ENCODE measurements around the gene HCFC1R1. TPM values are rescaled to one million over a fixed set of nuclear protein-coding genes. Genes with fewer than 3 reads are reported as not detected.

Gene HCFC1R1
- total RNA-seq, 1 donor from 2014 or later: 1.6 TPM

- no peaks in the 10 kb centered on the region for H3K36me3 Mint-ChIP-seq
- no peak overlapping the region for H3K4me3 ChIP-seq
- H3K79me2 ChIP-seq (ENCODE audit: low read depth): no peaks in the 10 kb centered on the region
- peaks cover 20% of the 10 kb centered on the region for H3K4me1 Mint-ChIP-seq
- no peak overlapping the region for H3K27ac Mint-ChIP-seq
- no peaks in the 10 kb centered on the region for H3K9me3 Mint-ChIP-seq
- H3K4me1 ChIP-seq: peaks cover 25% of the 10 kb centered on the region
- H3K27me3 Mint-ChIP-seq (ENCODE audit: insufficient read depth, low read depth): peaks cover 6% of the 10 kb centered on the region
- no peaks in the 10 kb centered on the region for H4K20me1 ChIP-seq (ENCODE audit: low read depth)
- no peak for TF ChIP-seq EZH2 (IDR thresholded peaks at IDR 0.05)
- no peak for TF ChIP-seq EZH2phosphoT487 (IDR thresholded peaks at IDR 0.05)
- no peak for TF ChIP-seq CTCF (IDR thresholded peaks at IDR 0.05)
- no peaks in the 10 kb centered on the region for H3K9me3 ChIP-seq (ENCODE audit: low read depth)
- H3K4me3 Mint-ChIP-seq: no peak overlapping the region
- peaks cover 7% of the 10 kb centered on the region for H3K27me3 ChIP-seq
- no peak overlapping the region for H3K9ac ChIP-seq
- DNase-seq (ENCODE audit: low spot score): no peak
- H3F3A ChIP-seq (ENCODE audit: low read depth): peaks cover 38% of the 10 kb centered on the region
- H3K4me2 ChIP-seq: no peak overlapping the region
- no peaks in the 10 kb centered on the region for H3K36me3 ChIP-seq
- no peak overlapping the region for H2AFZ ChIP-seq (replicated peaks)
- H3K27ac ChIP-seq: no peak overlapping the region
Observed at GRCh38 chr16:2985462-2985861, 38.3 kb downstream of the HCFC1R1 start.

- no peaks in the 10 kb centered on the region for H3K36me3 Mint-ChIP-seq
- peaks cover 20% of the 10 kb centered on the region for H3K4me1 Mint-ChIP-seq
- DNase-seq (ENCODE audit: low spot score): peak; percentile 91
- no peak overlapping the region for H3K4me3 Mint-ChIP-seq
- H2AFZ ChIP-seq (replicated peaks): no peak overlapping the region
- peaks cover 5% of the 10 kb centered on the region for H4K20me1 ChIP-seq (ENCODE audit: low read depth)
- no peaks in the 10 kb centered on the region for H3K36me3 ChIP-seq
- H3K79me2 ChIP-seq (ENCODE audit: low read depth): peaks cover 13% of the 10 kb centered on the region
- peaks cover 6% of the 10 kb centered on the region for H3K27me3 Mint-ChIP-seq (ENCODE audit: insufficient read depth, low read depth)
- no peaks in the 10 kb centered on the region for H3K9me3 ChIP-seq (ENCODE audit: low read depth)
- TF ChIP-seq CTCF (IDR thresholded peaks at IDR 0.05) (peak; percentile 91), EZH2phosphoT487 (IDR thresholded peaks at IDR 0.05) (no peak), EZH2 (IDR thresholded peaks at IDR 0.05) (no peak)
- H3K9me3 Mint-ChIP-seq: no peaks in the 10 kb centered on the region
- H3K4me3 ChIP-seq: no peak overlapping the region
- peak overlapping the region; percentile 43 for H3K4me2 ChIP-seq
- no peak overlapping the region for H3K27ac Mint-ChIP-seq
- peaks cover 28% of the 10 kb centered on the region for H3K4me1 ChIP-seq
- H3K27ac ChIP-seq: no peak overlapping the region
- H3K9ac ChIP-seq: no peak overlapping the region
- peaks cover 7% of the 10 kb centered on the region for H3K27me3 ChIP-seq
- peaks cover 38% of the 10 kb centered on the region for H3F3A ChIP-seq (ENCODE audit: low read depth)
Observed at GRCh38 chr16:2983706-2984136, 40.0 kb downstream of the HCFC1R1 start.

- Mint-ChIP-seq H3K9me3 (no peaks in the 10 kb centered on the region), H3K27ac (no peak overlapping the region)
Observed at GRCh38 chr16:2982402-2982801, 41.3 kb downstream of the HCFC1R1 start.

More at GRCh38 chr16:2982402-2982801, 41.3 kb downstream of the HCFC1R1 start:
- Histone ChIP-seq H4K20me1 (ENCODE audit: low read depth) (peaks cover 8% of the 10 kb centered on the region), H3K79me2 (ENCODE audit: low read depth) (peaks cover 16% of the 10 kb centered on the region), H2AFZ (replicated peaks) (no peak overlapping the region), H3K27ac (no peak overlapping the region), H3K27me3 (peaks cover 7% of the 10 kb centered on the region), H3K4me1 (peaks cover 26% of the 10 kb centered on the region), H3K4me2 (no peak overlapping the region), H3K9me3 (ENCODE audit: low read depth) (no peaks in the 10 kb centered on the region), H3K36me3 (no peaks in the 10 kb centered on the region), H3F3A (ENCODE audit: low read depth) (peaks cover 38% of the 10 kb centered on the region), H3K9ac (no peak overlapping the region), H3K4me3 (no peak overlapping the region)
- Mint-ChIP-seq H3K36me3 (no peaks in the 10 kb centered on the region), H3K4me1 (peaks cover 24% of the 10 kb centered on the region), H3K4me3 (peak overlapping the region; percentile 71), H3K27me3 (ENCODE audit: insufficient read depth, low read depth) (peaks cover 9% of the 10 kb centered on the region)
- no peak for DNase-seq (ENCODE audit: low spot score)
- TF ChIP-seq EZH2phosphoT487 (IDR thresholded peaks at IDR 0.05) (no peak), CTCF (IDR thresholded peaks at IDR 0.05) (no peak), EZH2 (IDR thresholded peaks at IDR 0.05) (no peak)
